Endothelial cell of umbilical vein (primary cell): ENCODE measurements around the gene KCNAB2. TPM values are rescaled to one million over a fixed set of nuclear protein-coding genes. Genes with fewer than 3 reads are reported as not detected.

Experiments
- BruUV-seq: library from RNA; stranded (reverse); fragments of 400-500 nt; replicated peaks from 2 replicates; lab custom pipeline; 2021; lab: Mats Ljungman, UMichigan
- CTCF ChIA-PET: fragments of 300-600, 350-600 bp; sonication (Branson Sonifier 250); formaldehyde crosslinking; loops from one replicate; lab custom pipeline; 2021; ENCODE audit warnings: antibody characterized with exemption, inconsistent platforms; lab: Charles Lee
- POLR2A ChIA-PET: fragments of 300-600, 350-600 bp; sonication (Branson Sonifier 250); formaldehyde crosslinking; loops from one replicate; lab custom pipeline; 2021; ENCODE audit warnings: antibody characterized with exemption, inconsistent platforms; lab: Charles Lee
- DNase-seq: peaks from one replicate; pipeline ENCODE4 v3.0.0-alpha.2; 2011; ENCODE audit warnings: low read depth, low spot score
- FAIRE-seq: peaks from 2 replicates; lab custom pipeline; 2011; peaks lifted over from hg19 to GRCh38; lab: Jason Lieb, UNC
- H2AFZ ChIP-seq: 2 replicates; pipeline ENCODE4 v1.6.0; 2012; ENCODE audit warnings: low read depth, low read length, control low read depth, inconsistent platforms
- H3K27ac ChIP-seq: 2 replicates; pipeline ENCODE4 v1.5.1; 2011; ENCODE audit warnings: low read depth, mild to moderate bottlenecking, control low read depth, low read length, moderate library complexity; ENCODE audit not compliant: insufficient read depth
- H3K27me3 ChIP-seq, 2 experiments: 2 replicates each; pipeline versions ENCODE4 v1.6.0 to v1.6.1; 2011; ENCODE audit warnings: low read length in 2 of 2, mixed read lengths in 1 of 2; ENCODE audit not compliant: control insufficient read depth in 2 of 2, insufficient read depth in 2 of 2
- H3K36me3 ChIP-seq, 2 experiments: 2 replicates in 1 of 2; 3 replicates in 1 of 2; pipeline ENCODE4 v1.5.1; 2011; ENCODE audit warnings: low read length in 2 of 2, mild to moderate bottlenecking in 1 of 2, moderate library complexity in 1 of 2; ENCODE audit not compliant: control insufficient read depth in 2 of 2, insufficient read depth in 2 of 2; ENCODE audit errors: extremely low read depth in 1 of 2
- H3K4me1 ChIP-seq: 3 replicates; pipeline ENCODE4 v1.5.1; 2011; ENCODE audit warnings: mild to moderate bottlenecking, low read length; ENCODE audit not compliant: control insufficient read depth, insufficient read depth; ENCODE audit errors: extremely low read depth
- H3K4me2 ChIP-seq: 2 replicates; pipeline ENCODE4 v1.6.1; 2011; ENCODE audit warnings: low read length, control low read depth, mixed read lengths; ENCODE audit not compliant: insufficient read depth
- H3K4me3 ChIP-seq, 3 experiments: fragments of 200-600 bp in 1 of 3; sonication (generic), shearing (Covaris generic) in 1 of 3; replicated peaks in 1 of 3; 2 replicates each; pipeline ENCODE4 v1.5.1; 2011 to 2016; ENCODE audit warnings: control low read depth in 3 of 3, low read length in 3 of 3, mild to moderate bottlenecking in 2 of 3, inconsistent platforms in 1 of 3, low read depth in 1 of 3, moderate library complexity in 1 of 3; ENCODE audit not compliant: insufficient read depth in 1 of 3
- H3K79me2 ChIP-seq: 2 replicates; pipeline ENCODE4 v1.6.0; 2012; ENCODE audit warnings: low read length, inconsistent platforms; ENCODE audit not compliant: control insufficient read depth, insufficient read depth
- H3K9ac ChIP-seq: replicated peaks from 2 replicates; pipeline ENCODE3; 2011; ENCODE audit warnings: low read length, control low read depth; ENCODE audit not compliant: insufficient read depth; ENCODE audit errors: extremely low read depth
- H3K9me1 ChIP-seq: replicated peaks from 3 replicates; pipeline ENCODE4 v1.6.0; 2011; ENCODE audit warnings: mild to moderate bottlenecking, low read length; ENCODE audit not compliant: control insufficient read depth, insufficient read depth; ENCODE audit errors: extremely low read depth
- H3K9me3 ChIP-seq: replicated peaks from 2 replicates; pipeline ENCODE4 v1.5.1; 2012; ENCODE audit warnings: low read length, inconsistent platforms; ENCODE audit not compliant: control insufficient read depth, insufficient read depth
- H4K20me1 ChIP-seq: replicated peaks from 2 replicates; pipeline ENCODE3; 2011; ENCODE audit warnings: mild to moderate bottlenecking, low read length; ENCODE audit not compliant: control insufficient read depth, insufficient read depth; ENCODE audit errors: extremely low read depth
- CTCF ChIP-seq, 2 donors: IDR thresholded peaks; 1 replicate in 1 of 2; 2 replicates in 1 of 2; pipeline ENCODE4 v1.5.1; 2011; ENCODE audit warnings: low read length in 2 of 2, mild to moderate bottlenecking in 2 of 2, moderate library complexity in 2 of 2, control low read depth in 1 of 2, inconsistent platforms in 1 of 2, low read depth in 1 of 2; ENCODE audit not compliant: insufficient read depth in 1 of 2; ENCODE audit errors: extremely low read depth in 1 of 2
- EZH2 ChIP-seq: IDR thresholded peaks from 2 replicates; pipeline ENCODE4 v1.6.1; 2012; ENCODE audit warnings: borderline replicate concordance, low read depth, mild to moderate bottlenecking, moderate library complexity, low read length, inconsistent platforms; ENCODE audit not compliant: severe bottlenecking
- FOS ChIP-seq: IDR thresholded peaks from 2 replicates; pipeline ENCODE4 v1.6.1; 2011; ENCODE audit warnings: mild to moderate bottlenecking, low read length, moderate library complexity, borderline replicate concordance; ENCODE audit not compliant: insufficient read depth
- GATA2 ChIP-seq: IDR thresholded peaks from 2 replicates; pipeline ENCODE4 v1.7.0; 2011; ENCODE audit warnings: low read depth, mild to moderate bottlenecking, moderate library complexity, mixed read lengths, low read length; ENCODE audit not compliant: insufficient read length, insufficient read depth
- JUN ChIP-seq: IDR thresholded peaks from 2 replicates; pipeline ENCODE4 v1.6.1; 2011; ENCODE audit warnings: borderline replicate concordance, low read depth; ENCODE audit not compliant: insufficient read length, insufficient read depth
- MAX ChIP-seq: IDR thresholded peaks from 2 replicates; pipeline ENCODE4 v1.6.1; 2011; ENCODE audit not compliant: insufficient read depth, insufficient read length
- MYC ChIP-seq: IDR thresholded peaks from one replicate; pipeline ENCODE4 v1.6.1; 2011; ENCODE audit warnings: mild to moderate bottlenecking, low read depth, low read length
- POLR2A ChIP-seq: IDR thresholded peaks from 2 replicates; pipeline ENCODE4 v1.6.1; 2012; ENCODE audit warnings: low read depth, mild to moderate bottlenecking, control low read depth, low read length
- POLR2AphosphoS5 ChIP-seq: IDR thresholded peaks from 2 replicates; pipeline ENCODE4 v1.6.1; 2012; ENCODE audit warnings: low read depth, mild to moderate bottlenecking, control low read depth, low read length, moderate library complexity; ENCODE audit not compliant: insufficient read depth
- dilution Hi-C: fragments of 300-500 bp; cut with MboI; formaldehyde crosslinking; loops from one replicate; pipeline ENCODE4 v1.15.0; 2019; ENCODE audit warnings: low sequenced_read_pairs; ENCODE audit not compliant: extremely low pct_ligation_motif_present
- intact Hi-C: fragments of 100-400 bp; cut with micrococcal nuclease; formaldehyde crosslinking; loops from one replicate; pipeline ENCODE4 v1.10.0; 2022
- polyA plus RNA-seq, 4 experiments: library from polyadenylated mRNA; depleted of rRNA in 3 of 4; stranded (reverse) in 3 of 4; unstranded in 1 of 4; fragments of >200 nt; gene quantifications; 2 replicates each; pipeline versions ENCODE4 v1.2.1 to v1.2.3, GENCODE V29; 2011 to 2012; ENCODE audit warnings: missing spikeins in 1 of 4
- total RNA-seq: library from RNA; stranded (reverse); gene quantifications from 2 replicates; pipeline ENCODE4 v1.2.3, GENCODE V29; 2021

The KCNAB2 gene
- total and polyA plus RNA-seq, 2 donors (not counting 3 experiments of a cell fraction or from before 2014, with no cell fraction given): 2.4 to 3.8 TPM

GRCh38 chr1:6035303-6035702, 10.4 kb upstream of the KCNAB2 start:
- no peaks in the 10 kb centered on the region for H3K4me1 ChIP-seq
- CTCF ChIA-PET: interaction anchor here (0.8 to 2.3 kb wide), 11 partner anchors 8 to 210 kb away, joined by 3 to 14 read pairs (median 6); partner anchors contain the start of gene ICMT
- POLR2A ChIA-PET: no interaction called here
- H3K9ac ChIP-seq: no peak overlapping the region
- no peak for TF ChIP-seq POLR2AphosphoS5
- TF ChIP-seq FOS: no peak
- no peak for TF ChIP-seq CTCF (IDR thresholded peaks at IDR 0.05; ENCODE audit: extremely low read depth in 1 of 2, insufficient read depth in 1 of 2, low read depth in 1 of 2, low read length in 2 of 2)
- no peak for TF ChIP-seq POLR2A
- TF ChIP-seq JUN: no peak
- TF ChIP-seq MYC: no peak
- no peak for TF ChIP-seq MAX
- no peak for TF ChIP-seq GATA2
- TF ChIP-seq EZH2: no peak
- no peak overlapping the region for H3K4me3 ChIP-seq
- no peaks in the 10 kb centered on the region for H3K79me2 ChIP-seq
- DNase-seq: no peak
- H3K27me3 ChIP-seq: peaks cover 0 to 2% of the 10 kb centered on the region in 2 experiments
- H3K27ac ChIP-seq: no peak overlapping the region
- H3K9me1 ChIP-seq: no peaks in the 10 kb centered on the region
- dilution Hi-C loops: no loop called here
- no peaks in the 10 kb centered on the region for H4K20me1 ChIP-seq
- intact Hi-C loops: no loop called here
- no TSS peak for BruUV-seq
- no peak overlapping the region for H2AFZ ChIP-seq
- no peaks in the 10 kb centered on the region for H3K9me3 ChIP-seq
- H3K4me2 ChIP-seq: no peak overlapping the region
- FAIRE-seq: no peak
- H3K36me3 ChIP-seq: no peaks in the 10 kb centered on the region
